Activated CD4-positive, alpha-beta T cell treated with anti-CD3 and anti-CD28 coated beads for 36 hours (primary cell): Measurements from ENCODE around the gene SDK2. TPM values are rescaled to one million over a fixed set of nuclear protein-coding genes. Genes with fewer than 3 reads are reported as not detected.
A peak's percentile ranks its signal among the peaks of the same experiment; 100 is the strongest.

Experiments used
- ATAC-seq: fragments of 200-7000 bp; cut with Tn5 transposase; one replicate; pipeline ENCODE4 v1.10.0; 2021; ENCODE audit warnings: mild to moderate bottlenecking, moderate library complexity
- CTCF ChIA-PET: fragments of 350-600 bp; sonication (Branson Sonifier 250); formaldehyde crosslinking; loops from one replicate; lab custom pipeline; 2021; ENCODE audit warnings: antibody characterized with exemption; lab: Charles Lee
- POLR2A ChIA-PET: fragments of 350-600 bp; sonication (Branson Sonifier 250); formaldehyde crosslinking; loops from one replicate; lab custom pipeline; 2021; ENCODE audit warnings: antibody characterized with exemption, inconsistent platforms; lab: Charles Lee
- DNase-seq: peaks from one replicate; pipeline ENCODE4 v3.0.0-alpha.2; 2020
- H3K27ac Mint-ChIP-seq: one replicate; pipeline ENCODE4 v1.8.0; 2021; ENCODE audit warnings: mixed read lengths
- H3K27me3 Mint-ChIP-seq: one replicate; pipeline ENCODE4 v1.8.0; 2021; ENCODE audit warnings: mixed read lengths
- H3K36me3 Mint-ChIP-seq: one replicate; pipeline ENCODE4 v1.8.0; 2021; ENCODE audit warnings: low read depth, mixed read lengths
- H3K4me1 Mint-ChIP-seq: one replicate; pipeline ENCODE4 v1.8.0; 2021; ENCODE audit warnings: mixed read lengths
- H3K4me3 Mint-ChIP-seq: one replicate; pipeline ENCODE4 v1.8.0; 2021; ENCODE audit warnings: mild to moderate bottlenecking, moderate library complexity, mixed read lengths
- H3K9me3 Mint-ChIP-seq: one replicate; pipeline ENCODE4 v1.8.0; 2021; ENCODE audit warnings: low read depth, mixed read lengths
- intact Hi-C, 2 experiments: fragments of 100-400 bp; cut with DNase I in 1 of 2; cut with micrococcal nuclease in 1 of 2; formaldehyde crosslinking; loops; one replicate each; pipeline versions ENCODE4 v1.14.2 to v1.15.1; 2022 to 2024; cut with DNase I, micrococcal nuclease
- total RNA-seq, 2 experiments: library from RNA; stranded (reverse); gene quantifications; one replicate each; pipeline ENCODE4 v1.2.3, GENCODE V29; 2021

Gene SDK2, protein sequence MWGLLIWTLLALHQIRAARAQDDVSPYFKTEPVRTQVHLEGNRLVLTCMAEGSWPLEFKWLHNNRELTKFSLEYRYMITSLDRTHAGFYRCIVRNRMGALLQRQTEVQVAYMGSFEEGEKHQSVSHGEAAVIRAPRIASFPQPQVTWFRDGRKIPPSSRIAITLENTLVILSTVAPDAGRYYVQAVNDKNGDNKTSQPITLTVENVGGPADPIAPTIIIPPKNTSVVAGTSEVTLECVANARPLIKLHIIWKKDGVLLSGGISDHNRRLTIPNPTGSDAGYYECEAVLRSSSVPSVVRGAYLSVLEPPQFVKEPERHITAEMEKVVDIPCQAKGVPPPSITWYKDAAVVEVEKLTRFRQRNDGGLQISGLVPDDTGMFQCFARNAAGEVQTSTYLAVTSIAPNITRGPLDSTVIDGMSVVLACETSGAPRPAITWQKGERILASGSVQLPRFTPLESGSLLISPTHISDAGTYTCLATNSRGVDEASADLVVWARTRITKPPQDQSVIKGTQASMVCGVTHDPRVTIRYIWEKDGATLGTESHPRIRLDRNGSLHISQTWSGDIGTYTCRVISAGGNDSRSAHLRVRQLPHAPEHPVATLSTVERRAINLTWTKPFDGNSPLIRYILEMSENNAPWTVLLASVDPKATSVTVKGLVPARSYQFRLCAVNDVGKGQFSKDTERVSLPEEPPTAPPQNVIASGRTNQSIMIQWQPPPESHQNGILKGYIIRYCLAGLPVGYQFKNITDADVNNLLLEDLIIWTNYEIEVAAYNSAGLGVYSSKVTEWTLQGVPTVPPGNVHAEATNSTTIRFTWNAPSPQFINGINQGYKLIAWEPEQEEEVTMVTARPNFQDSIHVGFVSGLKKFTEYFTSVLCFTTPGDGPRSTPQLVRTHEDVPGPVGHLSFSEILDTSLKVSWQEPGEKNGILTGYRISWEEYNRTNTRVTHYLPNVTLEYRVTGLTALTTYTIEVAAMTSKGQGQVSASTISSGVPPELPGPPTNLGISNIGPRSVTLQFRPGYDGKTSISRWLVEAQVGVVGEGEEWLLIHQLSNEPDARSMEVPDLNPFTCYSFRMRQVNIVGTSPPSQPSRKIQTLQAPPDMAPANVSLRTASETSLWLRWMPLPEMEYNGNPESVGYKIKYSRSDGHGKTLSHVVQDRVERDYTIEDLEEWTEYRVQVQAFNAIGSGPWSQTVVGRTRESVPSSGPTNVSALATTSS (N-terminal part only)
- total RNA-seq = under 1 TPM; 0.23 to 0.27 TPM

DNA sequence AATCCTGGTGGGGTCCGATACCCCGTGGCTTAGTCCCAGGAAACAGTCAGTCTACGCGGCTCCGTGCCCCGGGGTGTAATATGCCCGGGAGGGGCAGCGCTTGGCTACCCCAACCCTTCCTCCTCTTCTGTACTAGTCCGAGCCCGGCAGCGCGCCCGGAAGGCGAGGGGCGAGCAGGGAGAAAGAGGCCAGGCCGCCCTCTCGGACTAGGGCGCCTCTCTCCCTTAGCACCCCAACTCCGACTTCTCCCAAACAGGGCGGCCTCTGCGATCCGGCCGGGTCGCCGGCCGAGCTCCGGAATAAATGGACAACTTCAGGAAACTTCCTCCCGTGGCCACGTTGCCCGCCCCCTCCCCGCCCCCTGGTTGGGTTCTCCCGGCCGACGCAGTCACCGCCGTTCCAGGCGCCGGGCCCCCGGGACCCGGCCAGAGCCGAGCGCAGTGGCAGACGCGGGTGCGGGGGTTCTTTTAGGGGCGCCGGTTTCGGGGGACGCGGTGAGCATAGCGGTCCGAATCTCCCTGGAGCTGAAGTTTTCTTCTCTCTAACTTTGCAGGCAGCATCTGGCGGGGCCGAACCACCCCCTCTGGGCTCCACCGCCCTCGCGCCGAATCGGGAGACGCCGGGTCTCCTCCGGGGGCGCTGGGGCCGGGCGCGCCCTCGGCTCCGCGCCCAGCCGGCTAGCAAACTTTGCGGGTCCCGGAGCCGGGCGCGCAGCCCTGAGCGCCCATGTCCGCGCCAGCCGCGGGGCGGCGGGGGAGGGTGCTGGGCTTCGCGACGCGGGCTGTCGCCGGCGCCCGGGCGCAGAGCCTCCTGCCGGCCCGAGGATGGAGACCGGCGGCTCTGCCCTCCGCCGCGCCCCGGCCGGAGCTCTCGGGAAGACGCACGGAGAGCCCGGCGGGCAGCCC lies at the start of gene SDK2:
Gene SDK2, minus strand, starts transcription at position 301 of the 905 bp plus-strand sequence. CDS start 357 bp downstream, outside the sequence.
- ATAC-seq (no peak), DNase-seq (peak; percentile 22)
- intact Hi-C loops = loop anchor here (1.0 to 10.0 kb wide), 6 partner anchors 63 to 533 kb away; no protein-coding TSS in a partner anchor
- Mint-ChIP-seq H3K27ac (no peak within 1 kb of the TSS), H3K4me3 (peak within 1 kb of the TSS; percentile 70), H3K4me1 (peaks cover 14% of the 10 kb centered on the region), H3K9me3 (no peaks in the 10 kb centered on the region), H3K36me3 (no peaks in the 10 kb centered on the region), H3K27me3 (peaks cover 12% of the 10 kb centered on the region)
- ChIA-PET POLR2A (no interaction called here), CTCF (interaction anchor here (0.5 to 1.5 kb wide), 5 partner anchors 12 to 342 kb away, joined by 3 to 5 read pairs (median 3); no protein-coding TSS in a partner anchor)

DNA sequence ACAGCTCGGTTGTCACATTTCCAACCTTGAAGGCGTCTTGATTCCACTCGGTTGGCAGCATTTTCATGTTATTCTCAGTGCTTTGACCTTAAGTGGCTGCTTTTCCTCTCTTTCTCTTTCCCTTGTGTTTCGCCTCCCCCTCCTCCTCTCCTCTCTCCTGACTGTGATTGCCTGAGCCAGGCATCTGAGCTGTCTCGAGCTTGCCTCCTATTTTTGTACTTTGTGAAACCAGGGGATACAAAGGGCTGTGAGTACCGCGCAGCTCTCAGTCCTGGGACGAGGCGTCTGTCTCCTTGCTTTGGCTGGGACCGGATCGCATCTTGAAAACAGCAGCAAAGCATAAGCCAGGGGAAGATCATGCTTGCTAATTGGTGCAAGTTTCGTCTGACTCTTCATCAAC lies 48.8 kb upstream of the SDK2 start:
- Mint-ChIP-seq H3K36me3 (no peaks in the 10 kb centered on the region), H3K4me3 (no peak overlapping the region), H3K4me1 (no peaks in the 10 kb centered on the region), H3K9me3 (no peaks in the 10 kb centered on the region), H3K27ac (no peak overlapping the region), H3K27me3 (no peaks in the 10 kb centered on the region)
- no peak for DNase-seq
- intact Hi-C loops = no loop called here
- CTCF ChIA-PET = interaction anchor here (0.7 kb wide), 2 partner anchors 705 to 711 kb away, joined by 3 to 4 read pairs; no protein-coding TSS in a partner anchor
- no peak for ATAC-seq
- POLR2A ChIA-PET = interaction anchor here (0.6 kb wide), 1 partner anchor 26 kb away, joined by 3 read pairs; no protein-coding TSS in a partner anchor

DNA sequence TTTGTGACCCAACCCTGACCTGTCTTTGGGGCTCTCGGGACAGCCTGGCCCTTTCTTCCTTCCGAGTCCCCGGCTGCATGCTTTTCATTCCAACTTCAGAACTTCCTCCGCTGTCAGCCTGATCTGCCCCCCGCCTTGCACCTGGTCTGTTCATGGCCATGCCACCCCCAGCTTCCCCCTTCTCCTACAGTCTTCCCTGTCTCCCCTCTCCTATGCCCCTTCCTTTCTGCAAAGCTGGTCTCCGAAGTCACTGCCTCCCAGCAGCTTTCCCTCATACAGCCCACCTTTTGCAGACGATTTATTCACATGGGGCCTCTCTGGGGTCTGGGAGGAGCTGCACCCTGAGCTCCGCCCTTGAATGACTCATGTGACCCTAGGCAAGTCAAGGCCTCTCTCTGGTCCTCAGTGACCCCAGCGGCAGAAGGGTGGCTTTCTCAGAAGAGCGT lies 47.1 kb upstream of the SDK2 start:
- CTCF ChIA-PET = interaction anchor here (0.6 to 1.2 kb wide), 3 partner anchors 29 to 510 kb away, joined by 3 to 4 read pairs (median 4); no protein-coding TSS in a partner anchor
- POLR2A ChIA-PET = no interaction called here
- DNase-seq = no peak
- no peak overlapping the region for H3K27ac Mint-ChIP-seq
- H3K9me3 Mint-ChIP-seq = no peaks in the 10 kb centered on the region
- H3K4me1 Mint-ChIP-seq = no peaks in the 10 kb centered on the region
- no peaks in the 10 kb centered on the region for H3K36me3 Mint-ChIP-seq
- ATAC-seq = no peak
- no peaks in the 10 kb centered on the region for H3K27me3 Mint-ChIP-seq
- H3K4me3 Mint-ChIP-seq = no peak overlapping the region
- intact Hi-C loops = no loop called here

DNA sequence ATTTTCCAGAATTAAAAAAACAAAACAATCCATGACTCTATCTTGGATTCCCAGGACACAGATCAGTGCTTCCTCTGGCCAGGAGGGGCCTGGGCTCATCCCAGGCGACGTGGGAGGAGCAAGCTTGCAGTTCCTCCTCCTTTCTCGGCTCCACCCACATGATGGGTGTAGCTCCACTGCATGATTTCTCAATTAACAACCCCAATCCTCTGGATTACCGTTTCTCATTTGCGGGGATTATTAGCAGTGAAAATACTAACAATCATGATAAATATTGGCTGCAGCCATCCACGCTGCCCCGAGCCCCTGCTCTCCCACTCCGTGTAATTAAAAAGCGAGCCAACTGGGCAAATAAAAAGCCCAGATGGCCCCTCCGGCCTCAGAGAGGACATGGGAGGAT lies 46.4 kb upstream of the SDK2 start:
- no peak overlapping the region for H3K27ac Mint-ChIP-seq
- no peaks in the 10 kb centered on the region for H3K4me1 Mint-ChIP-seq
- ChIA-PET POLR2A (no interaction called here), CTCF (interaction anchor here (0.6 to 1.0 kb wide), 4 partner anchors 30 to 1133 kb away, joined by 3 to 4 read pairs (median 4); no protein-coding TSS in a partner anchor)
- H3K4me3 Mint-ChIP-seq = no peak overlapping the region
- DNase-seq (no peak), ATAC-seq (no peak)
- no peaks in the 10 kb centered on the region for H3K27me3 Mint-ChIP-seq
- intact Hi-C loops = no loop called here
- H3K9me3 Mint-ChIP-seq = no peaks in the 10 kb centered on the region
- H3K36me3 Mint-ChIP-seq = no peaks in the 10 kb centered on the region

DNA sequence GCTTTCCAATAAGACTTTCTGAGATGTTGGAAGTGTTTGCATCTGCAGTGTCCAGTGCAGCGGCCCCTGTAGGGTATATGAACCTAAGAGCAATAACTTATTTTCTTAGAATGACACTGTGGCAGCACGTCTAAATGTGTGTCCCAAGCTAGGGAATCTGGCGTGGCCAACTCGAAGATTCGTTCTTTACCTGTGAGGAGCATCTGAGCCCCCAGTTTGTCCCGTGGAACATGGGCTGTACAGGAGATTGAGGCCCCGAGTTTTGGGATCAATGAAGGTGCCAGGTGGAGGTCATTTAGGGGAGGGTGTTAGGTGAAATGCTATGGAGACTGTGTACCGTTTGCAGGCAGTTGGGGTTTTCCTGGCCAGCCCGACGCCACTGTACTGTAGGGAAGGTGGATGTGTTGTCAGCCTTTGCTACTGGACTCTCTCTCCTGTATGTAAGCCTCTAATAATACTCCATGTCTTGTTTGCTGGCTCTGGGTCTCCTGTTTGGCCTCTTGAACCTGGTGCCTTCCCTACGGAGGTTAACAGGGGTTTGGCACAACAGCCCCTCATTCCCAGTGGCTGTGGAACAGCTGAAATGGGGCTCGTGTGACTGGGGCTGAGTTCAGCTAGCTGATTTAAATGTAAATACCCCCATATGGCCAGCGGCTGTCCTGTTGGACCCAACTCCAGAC lies 45.5 kb upstream of the SDK2 start:
- no peaks in the 10 kb centered on the region for H3K4me1 Mint-ChIP-seq
- no peak overlapping the region for H3K4me3 Mint-ChIP-seq
- no peak for DNase-seq
- H3K36me3 Mint-ChIP-seq = no peaks in the 10 kb centered on the region
- ATAC-seq = no peak
- H3K27ac Mint-ChIP-seq = no peak overlapping the region
- H3K9me3 Mint-ChIP-seq = no peaks in the 10 kb centered on the region
- intact Hi-C loops = no loop called here
- CTCF ChIA-PET = interaction anchor here (0.7 kb wide), 2 partner anchors 344 to 1132 kb away, joined by 3 read pairs; no protein-coding TSS in a partner anchor
- POLR2A ChIA-PET = no interaction called here
- H3K27me3 Mint-ChIP-seq = no peaks in the 10 kb centered on the region

DNA sequence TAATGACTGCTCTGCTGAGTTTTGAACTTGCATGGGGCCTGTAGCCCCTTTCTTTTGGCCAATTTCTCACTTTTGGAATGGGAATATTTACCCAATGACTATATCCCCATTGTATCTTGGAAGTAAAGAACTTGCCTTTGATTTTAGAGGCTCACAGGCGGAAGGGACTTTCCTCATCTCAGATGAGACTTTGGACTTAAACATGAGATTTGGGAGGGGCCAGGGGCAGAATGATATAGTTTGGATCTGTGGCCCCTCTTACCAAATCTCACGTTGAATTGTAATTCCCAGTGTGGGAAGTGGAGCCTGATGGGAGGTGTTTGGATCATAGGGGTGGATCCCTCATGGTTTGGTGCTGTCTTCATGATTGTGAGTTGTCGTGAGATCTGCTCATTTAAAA lies 42.7 kb upstream of the SDK2 start:
- CTCF ChIA-PET = no interaction called here
- intact Hi-C loops = no loop called here
- POLR2A ChIA-PET = no interaction called here

DNA sequence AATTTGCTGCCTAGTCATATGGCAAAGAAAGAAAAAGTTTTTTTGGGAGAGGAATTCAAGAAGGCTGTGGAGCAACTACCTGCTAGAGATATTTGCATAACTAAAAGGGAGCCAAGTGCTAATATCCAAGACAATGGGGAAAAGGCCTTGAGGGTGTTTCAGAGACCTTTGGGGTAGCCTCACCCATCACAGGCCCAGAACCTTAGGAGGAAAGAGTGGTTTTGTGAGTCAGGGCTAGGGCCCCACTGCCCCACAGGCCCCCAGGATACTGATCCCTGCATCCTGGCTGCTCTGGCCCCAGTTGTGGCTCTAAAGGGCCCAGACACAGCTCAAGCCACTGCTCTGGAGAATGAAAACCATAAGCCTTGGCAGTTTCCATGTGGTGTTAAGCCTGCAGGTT lies 41.9 kb upstream of the SDK2 start:
- POLR2A ChIA-PET = no interaction called here
- H3K4me1 Mint-ChIP-seq = no peaks in the 10 kb centered on the region
- no peak for DNase-seq
- ATAC-seq = no peak
- H3K27ac Mint-ChIP-seq = no peak overlapping the region
- H3K36me3 Mint-ChIP-seq = peaks cover 4% of the 10 kb centered on the region
- H3K9me3 Mint-ChIP-seq = peaks cover 8% of the 10 kb centered on the region
- H3K27me3 Mint-ChIP-seq = no peaks in the 10 kb centered on the region
- CTCF ChIA-PET = no interaction called here
- H3K4me3 Mint-ChIP-seq = no peak overlapping the region
- intact Hi-C loops = no loop called here

More for the DNA sequence above, 42.7 kb upstream of the SDK2 start:
- Mint-ChIP-seq H3K4me3 (no peak overlapping the region), H3K27ac (no peak overlapping the region), H3K9me3 (peaks cover 3% of the 10 kb centered on the region), H3K36me3 (peaks cover 1% of the 10 kb centered on the region), H3K27me3 (no peaks in the 10 kb centered on the region), H3K4me1 (no peaks in the 10 kb centered on the region)
- ATAC-seq (no peak), DNase-seq (no peak)

DNA sequence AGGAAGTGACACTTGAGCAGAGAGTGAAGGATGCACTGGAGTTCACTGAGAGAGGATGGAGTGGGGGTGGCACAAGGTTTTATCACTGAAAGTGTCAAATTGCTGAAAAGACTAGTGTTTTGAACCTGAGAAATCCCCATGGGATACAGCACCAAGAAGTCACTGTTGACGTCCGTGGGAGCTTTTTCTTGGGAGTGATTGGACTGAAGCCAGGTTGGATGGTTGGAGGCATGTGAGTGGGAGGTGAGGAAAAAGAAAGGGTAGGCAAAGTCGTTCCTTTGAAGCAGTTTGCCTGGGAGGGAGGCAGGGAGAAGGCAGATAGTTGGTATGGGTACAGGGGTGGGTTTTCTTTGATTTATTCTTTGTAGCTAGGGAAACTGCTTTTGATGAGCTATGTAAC lies 39.9 kb upstream of the SDK2 start:
- intact Hi-C loops = no loop called here
- ATAC-seq (no peak), DNase-seq (no peak)
- H3K36me3 Mint-ChIP-seq = peaks cover 4% of the 10 kb centered on the region
- H3K4me1 Mint-ChIP-seq = no peaks in the 10 kb centered on the region
- H3K27ac Mint-ChIP-seq = no peak overlapping the region
- H3K9me3 Mint-ChIP-seq = peaks cover 11% of the 10 kb centered on the region
- peaks cover 3% of the 10 kb centered on the region for H3K27me3 Mint-ChIP-seq
- ChIA-PET CTCF (interaction anchor here (0.6 kb wide), 1 partner anchor 33 kb away, joined by 3 read pairs; no protein-coding TSS in a partner anchor), POLR2A (no interaction called here)
- no peak overlapping the region for H3K4me3 Mint-ChIP-seq

DNA sequence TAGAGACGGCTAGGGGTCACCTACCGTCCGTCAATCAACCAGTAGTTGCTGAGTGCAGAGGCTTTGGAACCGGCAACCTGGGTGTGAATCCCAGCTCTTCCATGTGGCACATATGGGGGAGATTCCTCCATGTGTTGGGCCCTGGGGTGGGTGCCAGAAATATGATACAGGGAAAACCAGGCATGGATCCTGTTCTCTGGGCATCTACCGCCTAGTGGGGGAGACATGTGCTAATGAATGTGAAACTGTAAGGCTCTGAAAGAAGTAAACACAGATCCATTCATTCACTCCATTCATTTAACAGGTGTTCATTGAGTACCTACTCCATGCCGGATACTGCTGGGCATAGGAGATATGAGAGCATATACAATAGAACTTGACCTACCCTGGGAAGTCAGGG lies 39.5 kb upstream of the SDK2 start:
- intact Hi-C loops = no loop called here
- Mint-ChIP-seq H3K27ac (no peak overlapping the region), H3K36me3 (peaks cover 4% of the 10 kb centered on the region), H3K4me3 (no peak overlapping the region), H3K27me3 (peaks cover 4% of the 10 kb centered on the region), H3K9me3 (peaks cover 11% of the 10 kb centered on the region), H3K4me1 (no peaks in the 10 kb centered on the region)
- ChIA-PET CTCF (no interaction called here), POLR2A (no interaction called here)
- ATAC-seq (no peak), DNase-seq (no peak)

DNA sequence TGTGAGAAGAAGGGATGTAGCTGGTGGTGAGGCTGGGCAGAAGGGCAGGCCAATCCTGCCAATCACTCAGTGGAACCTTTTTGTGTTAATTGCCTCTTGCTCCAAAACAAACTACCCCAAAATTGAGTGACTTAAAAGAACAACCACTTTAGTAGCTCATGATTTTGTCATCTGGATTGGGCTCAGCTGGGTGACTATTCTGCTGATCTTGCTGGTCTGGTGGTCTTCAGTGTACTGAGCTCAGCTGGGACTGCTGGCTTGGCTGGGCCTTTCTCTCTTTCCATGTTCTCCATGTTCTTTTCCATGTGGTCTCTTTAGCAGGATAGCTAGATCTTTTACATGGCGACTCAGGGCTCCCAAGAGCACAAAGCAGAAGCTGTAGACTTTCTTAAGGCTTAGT lies 37.7 kb upstream of the SDK2 start:
- intact Hi-C loops = no loop called here
- H3K27ac Mint-ChIP-seq = no peak overlapping the region
- ChIA-PET CTCF (interaction anchor here (0.5 kb wide), 1 partner anchor 8 kb away, joined by 3 read pairs; no protein-coding TSS in a partner anchor), POLR2A (interaction anchor here (0.6 kb wide), 1 partner anchor 529 kb away, joined by 3 read pairs; no protein-coding TSS in a partner anchor)
- peaks cover 4% of the 10 kb centered on the region for H3K27me3 Mint-ChIP-seq
- DNase-seq = no peak
- no peak for ATAC-seq
- peaks cover 4% of the 10 kb centered on the region for H3K36me3 Mint-ChIP-seq
- peaks cover 11% of the 10 kb centered on the region for H3K9me3 Mint-ChIP-seq
- no peaks in the 10 kb centered on the region for H3K4me1 Mint-ChIP-seq
- no peak overlapping the region for H3K4me3 Mint-ChIP-seq
